Mucosa of rectum (tissue), 2 donors: ENCODE results near the gene NLRC4.
"Not testable (repeated sequence)": the region's sequence is repeated elsewhere in the genome, so short reads cannot be mapped to it uniquely, and the experiment has no call there.

Experiments used
- H3K27ac ChIP-seq, 2 donors: one replicate each; pipeline ENCODE4 v1.7.0; 2013; ENCODE audit warnings: inconsistent platforms in 2 of 2, low read depth in 2 of 2, low read length in 2 of 2
- H3K27me3 ChIP-seq, 2 donors: one replicate each; pipeline ENCODE4 v1.7.0; 2013; ENCODE audit warnings: low read length in 2 of 2; ENCODE audit not compliant: control insufficient read depth in 2 of 2, insufficient read depth in 2 of 2
- H3K36me3 ChIP-seq, 2 donors: one replicate each; pipeline ENCODE4 v1.7.0; 2013; ENCODE audit warnings: low read length in 2 of 2; ENCODE audit not compliant: control insufficient read depth in 2 of 2, insufficient read depth in 2 of 2
- H3K4me1 ChIP-seq, 2 donors: one replicate each; pipeline ENCODE4 v1.7.0; 2013; ENCODE audit warnings: low read length in 2 of 2, mild to moderate bottlenecking in 1 of 2; ENCODE audit not compliant: control insufficient read depth in 2 of 2, insufficient read depth in 2 of 2
- H3K4me3 ChIP-seq, 2 donors: one replicate each; pipeline ENCODE4 v1.7.0; 2013; ENCODE audit warnings: low read length in 2 of 2
- H3K9ac ChIP-seq, 2 donors: one replicate each; pipeline ENCODE4 v1.7.0; 2013; ENCODE audit warnings: low read length in 2 of 2, low read depth in 1 of 2, mild to moderate bottlenecking in 1 of 2
- H3K9me3 ChIP-seq, 2 donors: one replicate each; pipeline ENCODE4 v1.7.0; 2013; ENCODE audit warnings: low read length in 2 of 2; ENCODE audit not compliant: control insufficient read depth in 2 of 2
- donor health status: healthy.
- donor health status: Normal muscosa, but diverticular disease.

Gene NLRC4

DNA sequence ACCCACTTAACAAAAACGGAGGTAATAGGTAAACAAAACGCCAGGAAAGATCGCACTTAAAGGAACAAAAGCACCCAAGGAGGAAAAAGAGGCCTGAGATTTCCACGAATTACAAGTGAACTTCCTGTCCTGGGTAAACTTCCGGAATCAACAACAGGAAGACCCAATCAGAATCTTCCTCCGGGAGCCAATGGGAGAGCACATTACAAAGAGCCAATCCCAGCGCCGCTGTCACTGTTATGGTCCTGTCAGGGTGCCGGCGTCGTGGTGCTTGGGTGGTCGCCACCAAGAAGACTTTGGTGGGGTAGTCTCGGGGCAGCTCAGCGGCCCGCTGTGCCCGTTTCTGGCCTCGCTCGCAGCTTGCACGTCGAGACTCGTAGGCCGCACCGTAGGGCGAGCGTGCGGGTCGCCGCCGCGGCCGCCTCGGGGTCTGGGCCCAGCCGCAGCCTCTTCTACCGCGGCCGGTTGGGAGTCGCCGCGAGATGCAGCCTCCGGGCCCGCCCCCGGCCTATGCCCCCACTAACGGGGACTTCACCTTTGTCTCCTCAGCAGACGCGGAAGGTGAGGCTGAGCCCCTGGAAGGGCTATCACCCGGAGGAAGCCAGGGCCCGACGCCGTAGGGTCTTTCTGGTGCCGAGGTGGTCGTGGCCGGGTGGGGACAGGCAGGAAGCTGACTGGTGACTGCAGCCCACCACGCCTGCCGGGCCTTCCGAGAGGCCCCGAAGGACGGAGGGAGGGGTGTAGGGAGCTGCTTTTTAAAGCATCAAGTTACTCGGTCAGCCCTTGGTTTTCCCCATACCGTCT, 13.2 kb upstream of the NLRC4 start, which contains the start of gene YIPF4:
Gene YIPF4, plus strand, starts transcription at position 231 of the 804 bp plus-strand sequence. Its CDS starts 252 bp downstream, at position 483.
- Histone ChIP-seq H3K9ac (peak within 1 kb of the TSS; percentile 92 to 99), H3K9me3 (no peaks in the 10 kb centered on the region), H3K36me3 (peaks cover 0 to 3% of the 10 kb centered on the region in 2 donors), H3K27me3 (no peaks in the 10 kb centered on the region), H3K4me3 (peak within 1 kb of the TSS; percentile 93 to 95), H3K4me1 (peaks cover 5 to 6% of the 10 kb centered on the region in 2 donors), H3K27ac (peak within 1 kb of the TSS; percentile 75 to 79)

- Histone ChIP-seq H3K4me3 (peak overlapping the region; percentile 93 to 95), H3K4me1 (peaks cover 5 to 6% of the 10 kb centered on the region in 2 donors), H3K9me3 (no peaks in the 10 kb centered on the region), H3K9ac (peak overlapping the region; percentile 92 to 99), H3K27ac (peak overlapping the region; percentile 75 to 79), H3K36me3 (no peaks in the 10 kb centered on the region), H3K27me3 (no peaks in the 10 kb centered on the region)
Measured at GRCh38 chr2:32277363-32277673, 12.6 kb upstream of the NLRC4 start.

GRCh38 chr2:32275790-32276189, 11.1 kb upstream of the NLRC4 start:
- not testable (repeated sequence) for H3K9me3 ChIP-seq, H3K9ac ChIP-seq, H3K27me3 ChIP-seq, H3K36me3 ChIP-seq, H3K4me3 ChIP-seq, H3K27ac ChIP-seq, H3K4me1 ChIP-seq

- no peak overlapping the region for H3K9ac ChIP-seq
- H3K27me3 ChIP-seq, result no peaks in the 10 kb centered on the region
- no peaks in the 10 kb centered on the region for H3K36me3 ChIP-seq
- no peaks in the 10 kb centered on the region for H3K9me3 ChIP-seq
- no peak overlapping the region for H3K27ac ChIP-seq
- H3K4me1 ChIP-seq, result peaks cover 5 to 6% of the 10 kb centered on the region in 2 donors
- H3K4me3 ChIP-seq, result no peak overlapping the region
Measured at GRCh38 chr2:32274289-32274688, 9.6 kb upstream of the NLRC4 start.

GRCh38 chr2:32272279-32272678, 7.6 kb upstream of the NLRC4 start:
- Histone ChIP-seq H3K27me3 (no peaks in the 10 kb centered on the region), H3K9ac (no peak overlapping the region), H3K4me1 (peaks cover 3% of the 10 kb centered on the region in 2 donors), H3K27ac (no peak overlapping the region), H3K9me3 (no peaks in the 10 kb centered on the region), H3K4me3 (no peak overlapping the region), H3K36me3 (no peaks in the 10 kb centered on the region)

GRCh38 chr2:32271063-32271462, 6.4 kb upstream of the NLRC4 start:
- no peaks in the 10 kb centered on the region for H3K36me3 ChIP-seq
- H3K27me3 ChIP-seq, result no peaks in the 10 kb centered on the region
- H3K9ac ChIP-seq, result no peak overlapping the region
- H3K9me3 ChIP-seq, result no peaks in the 10 kb centered on the region
- no peak overlapping the region for H3K27ac ChIP-seq
- no peaks in the 10 kb centered on the region for H3K4me1 ChIP-seq
- H3K4me3 ChIP-seq, result no peak overlapping the region

- Histone ChIP-seq H3K4me3 (no peak overlapping the region), H3K9ac (no peak overlapping the region), H3K9me3 (no peaks in the 10 kb centered on the region), H3K27ac (no peak overlapping the region), H3K36me3 (no peaks in the 10 kb centered on the region), H3K4me1 (no peaks in the 10 kb centered on the region), H3K27me3 (no peaks in the 10 kb centered on the region)
Measured at GRCh38 chr2:32262105-32262504, 2.6 kb downstream of the NLRC4 start.

- no peak overlapping the region for H3K27ac ChIP-seq
- no peaks in the 10 kb centered on the region for H3K9me3 ChIP-seq
- H3K4me3 ChIP-seq, result no peak overlapping the region
- no peaks in the 10 kb centered on the region for H3K4me1 ChIP-seq
- H3K36me3 ChIP-seq, result no peaks in the 10 kb centered on the region
- H3K9ac ChIP-seq, result no peak overlapping the region
- no peaks in the 10 kb centered on the region for H3K27me3 ChIP-seq
Measured at GRCh38 chr2:32260376-32260775, 4.3 kb downstream of the NLRC4 start.

DNA sequence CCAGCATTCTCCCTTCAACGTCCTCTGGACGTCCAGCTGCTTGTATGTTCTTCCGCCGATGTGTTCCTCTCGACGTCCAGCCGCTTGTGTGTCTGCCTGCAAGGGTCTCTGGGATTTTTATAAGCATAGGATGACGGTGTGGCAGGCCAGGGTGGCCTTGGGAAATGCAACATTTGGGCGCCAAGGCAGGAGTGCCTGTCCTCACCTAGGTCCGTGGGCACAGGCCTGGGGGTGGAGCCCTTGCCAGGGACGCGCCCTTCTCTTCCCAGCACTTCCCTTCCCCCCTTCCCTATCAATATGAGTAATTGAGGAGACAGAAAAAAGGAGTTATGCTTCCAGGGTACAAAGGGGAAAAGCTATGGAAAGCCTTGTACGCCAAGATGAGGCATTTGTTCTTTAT, 6.4 kb downstream of the NLRC4 start:
- Histone ChIP-seq H3K27ac (no peak overlapping the region), H3K36me3 (no peaks in the 10 kb centered on the region), H3K9me3 (no peaks in the 10 kb centered on the region), H3K4me3 (no peak overlapping the region), H3K4me1 (no peaks in the 10 kb centered on the region), H3K27me3 (no peaks in the 10 kb centered on the region), H3K9ac (no peak overlapping the region)

- no peak overlapping the region for H3K4me3 ChIP-seq
- H3K9ac ChIP-seq, result no peak overlapping the region
- no peaks in the 10 kb centered on the region for H3K36me3 ChIP-seq
- no peak overlapping the region for H3K27ac ChIP-seq
- no peaks in the 10 kb centered on the region for H3K4me1 ChIP-seq
- H3K27me3 ChIP-seq, result no peaks in the 10 kb centered on the region
- H3K9me3 ChIP-seq, result no peaks in the 10 kb centered on the region
Measured at GRCh38 chr2:32250290-32250689, 14.4 kb downstream of the NLRC4 start.
